Middle frontal gyrus (tissue), 1 donor: ENCODE data around the gene SYNPR.

Experiments
- DNase-seq: peaks from one replicate; pipeline ENCODE4 v3.0.0-alpha.2; 2015; ENCODE audit warnings: low spot score; ENCODE audit errors: extremely low spot score

SYNPR gene

GRCh38 chr3:63538919-63539318 is 260.8 kb downstream of the SYNPR start:
- DNase-seq: no peak

GRCh38 chr3:63555767-63556166 is 277.7 kb downstream of the SYNPR start:
- no peak for DNase-seq

- no peak for DNase-seq
Measured at GRCh38 chr3:63556401-63556800, 278.3 kb downstream of the SYNPR start.

- DNase-seq: no peak
Measured at GRCh38 chr3:63557912-63558311, 279.8 kb downstream of the SYNPR start.

- no peak for DNase-seq
Measured at GRCh38 chr3:63559884-63560283, 281.8 kb downstream of the SYNPR start.

GRCh38 chr3:63561879-63562278 is 283.8 kb downstream of the SYNPR start:
- DNase-seq: no peak

GRCh38 chr3:63562323-63562722 is 284.2 kb downstream of the SYNPR start:
- DNase-seq: no peak

- no peak for DNase-seq
Measured at GRCh38 chr3:63563572-63563971, 285.5 kb downstream of the SYNPR start.

- no peak for DNase-seq
Measured at GRCh38 chr3:63565220-63565619, 287.1 kb downstream of the SYNPR start.

- DNase-seq: no peak
Measured at GRCh38 chr3:63571682-63572081, 293.6 kb downstream of the SYNPR start.

GRCh38 chr3:63576846-63577245 is 298.7 kb downstream of the SYNPR start:
- DNase-seq: no peak

GRCh38 chr3:63578858-63579257 is 300.8 kb downstream of the SYNPR start:
- DNase-seq: no peak

- DNase-seq: no peak
Measured at GRCh38 chr3:63580151-63580550, 302.0 kb downstream of the SYNPR start.

- no peak for DNase-seq
Measured at GRCh38 chr3:63582943-63583500, 304.9 kb downstream of the SYNPR start.

- no peak for DNase-seq
Measured at GRCh38 chr3:63584681-63585080, 306.6 kb downstream of the SYNPR start.

GRCh38 chr3:63585927-63586326 is 307.8 kb downstream of the SYNPR start:
- DNase-seq: peak; percentile 14

- no peak for DNase-seq
Measured at GRCh38 chr3:63588895-63589294, 310.8 kb downstream of the SYNPR start.

GRCh38 chr3:63593779-63594178 is 315.7 kb downstream of the SYNPR start:
- DNase-seq: no peak

- no peak for DNase-seq
Measured at GRCh38 chr3:63595221-63595620, 317.1 kb downstream of the SYNPR start.

GRCh38 chr3:63597019-63597418 is 318.9 kb downstream of the SYNPR start:
- DNase-seq: no peak

- DNase-seq: no peak
Measured at GRCh38 chr3:63607716-63608115, 329.6 kb downstream of the SYNPR start.

GRCh38 chr3:63609408-63609807 is 331.3 kb downstream of the SYNPR start:
- DNase-seq: no peak

GRCh38 chr3:63609834-63610233 is 331.7 kb downstream of the SYNPR start:
- DNase-seq: no peak

GRCh38 chr3:63611382-63611781 is 333.3 kb downstream of the SYNPR start:
- DNase-seq: no peak
